OCI-LY7 (cell line): ENCODE results near the gene GALNT14. TPM values are rescaled to one million over a fixed set of nuclear protein-coding genes. Genes with fewer than 3 reads are reported as not detected.

Experiments used
- BruUV-seq: library from RNA; stranded (reverse); fragments of 400-500 nt; replicated peaks from 2 replicates; lab custom pipeline; 2021; lab: Mats Ljungman, UMichigan
- CTCF ChIA-PET: fragments of 300-600 bp; sonication (Branson Sonifier 250); formaldehyde crosslinking; loops from one replicate; lab custom pipeline; 2022; ENCODE audit warnings: antibody characterized with exemption; ENCODE audit not compliant: unreplicated experiment; lab: Charles Lee
- POLR2A ChIA-PET: fragments of 300-600 bp; sonication (Branson Sonifier 250); formaldehyde crosslinking; loops from one replicate; lab custom pipeline; 2022; ENCODE audit warnings: antibody characterized with exemption; lab: Charles Lee
- DNase-seq: peaks from one replicate; pipeline ENCODE4 v3.0.0-alpha.2; 2015; ENCODE audit warnings: low spot score
- H2AFZ ChIP-seq: fragments of 200-600 bp; sonication (generic), shearing (Covaris generic); 2 replicates; pipeline ENCODE4 v1.6.1; 2014; ENCODE audit warnings: mild to moderate bottlenecking, antibody characterized with exemption, low read length, moderate library complexity
- H3K27ac ChIP-seq: fragments of 200-600 bp; sonication (generic); 2 replicates; pipeline ENCODE4 v1.5.1; 2014; ENCODE audit warnings: mixed run types, low read depth, mild to moderate bottlenecking, moderate library complexity, low read length, inconsistent platforms; ENCODE audit not compliant: poor library complexity, severe bottlenecking
- H3K36me3 ChIP-seq: fragments of 200-600 bp; sonication (generic); 2 replicates; pipeline ENCODE4 v1.6.1; 2014; ENCODE audit warnings: mild to moderate bottlenecking, antibody characterized with exemption, low read length, moderate library complexity, mixed read lengths; ENCODE audit not compliant: insufficient read depth
- H3K4me1 ChIP-seq: fragments of 200-600 bp; sonication (generic); 2 replicates; pipeline ENCODE4 v1.5.1; 2014; ENCODE audit warnings: mild to moderate bottlenecking, low read length; ENCODE audit not compliant: insufficient read depth, poor library complexity, severe bottlenecking
- H3K4me2 ChIP-seq: fragments of 200-600 bp; sonication (generic); 2 replicates; pipeline ENCODE4 v1.6.1; 2014; ENCODE audit warnings: mild to moderate bottlenecking, low read length
- H3K4me3 ChIP-seq: fragments of 200-600 bp; sonication (generic); 2 replicates; pipeline ENCODE4 v1.5.1; 2014; ENCODE audit warnings: mild to moderate bottlenecking, low read depth, low read length; ENCODE audit not compliant: poor library complexity, severe bottlenecking
- H3K79me2 ChIP-seq: fragments of 200-600 bp; sonication (generic); 2 replicates; pipeline ENCODE4 v1.6.1; 2016; ENCODE audit warnings: low read depth, mild to moderate bottlenecking, low read length, moderate library complexity, mixed read lengths; ENCODE audit not compliant: insufficient read depth
- H3K9me2 ChIP-seq: fragments of 200-600 bp; sonication (generic); 2 replicates; pipeline ENCODE4 v1.6.1; 2016; ENCODE audit warnings: mild to moderate bottlenecking, low read length, mixed read lengths; ENCODE audit not compliant: insufficient read depth
- H3K9me3 ChIP-seq: fragments of 200-600 bp; sonication (generic); 2 replicates; pipeline ENCODE4 v1.6.1; 2014; ENCODE audit warnings: mild to moderate bottlenecking, mixed run types, low read length, mixed read lengths
- H4K20me1 ChIP-seq: fragments of 200-600 bp; sonication (generic); 2 replicates; pipeline ENCODE4 v1.6.1; 2014; ENCODE audit warnings: mild to moderate bottlenecking, antibody characterized with exemption, low read length, moderate library complexity, mixed read lengths; ENCODE audit not compliant: insufficient read depth
- CTCF ChIP-seq: fragments of 200-600 bp; sonication (generic); conservative IDR thresholded peaks from 2 replicates; pipeline ENCODE4 v1.5.1; 2014; ENCODE audit warnings: mild to moderate bottlenecking, antibody characterized with exemption, low read length, moderate library complexity, mixed read lengths
- EZH2phosphoT487 ChIP-seq: fragments of 200-600 bp; sonication (generic); IDR thresholded peaks from 2 replicates; pipeline ENCODE4 v1.6.1; 2018; ENCODE audit warnings: low read depth, borderline replicate concordance, mild to moderate bottlenecking, mixed run types, antibody characterized with exemption, low read length, moderate library complexity, mixed read lengths
- intact Hi-C: fragments of 100-400 bp; cut with micrococcal nuclease; formaldehyde crosslinking; loops from one replicate; pipeline ENCODE4 v1.10.0; 2022; ENCODE audit not compliant: unreplicated experiment
- total RNA-seq, 2 experiments: library from RNA; depleted of rRNA in 1 of 2; stranded (reverse); fragments of >200 nt in 1 of 2; shearing (Covaris generic) in 1 of 2; gene quantifications; 2 replicates each; pipeline ENCODE4 v1.2.3, GENCODE V29; 2014 to 2022

Gene GALNT14
- total RNA-seq, 2 experiments from 2014 or later = 14.8 to 25.6 TPM

- Histone ChIP-seq H4K20me1 (no peaks in the 10 kb centered on the region), H3K36me3 (no peaks in the 10 kb centered on the region), H3K4me3 (no peak overlapping the region), H2AFZ (no peak overlapping the region), H3K4me1 (no peaks in the 10 kb centered on the region), H3K4me2 (no peak overlapping the region), H3K9me3 (no peaks in the 10 kb centered on the region), H3K79me2 (no peaks in the 10 kb centered on the region), H3K9me2 (no peaks in the 10 kb centered on the region), H3K27ac (no peak overlapping the region)
- ChIA-PET CTCF (no interaction called here), POLR2A (no interaction called here)
- no TSS peak for BruUV-seq
- intact Hi-C loops = no loop called here
- DNase-seq = no peak
- no peak for TF ChIP-seq CTCF
- no peak for TF ChIP-seq EZH2phosphoT487
These were observed 114.7 kb downstream of the GALNT14 start for GRCh38 chr2:31023541-31023940.

GRCh38 chr2:31020713-31021112 is 117.5 kb downstream of the GALNT14 start:
- H3K9me2 ChIP-seq = no peaks in the 10 kb centered on the region
- intact Hi-C loops = no loop called here
- ChIA-PET POLR2A (interaction anchor here (0.6 kb wide), 1 partner anchor 202 kb away, joined by 3 read pairs; no protein-coding TSS in a partner anchor), CTCF (no interaction called here)
- H3K27ac ChIP-seq = no peak overlapping the region
- H3K9me3 ChIP-seq = no peaks in the 10 kb centered on the region
- no peak overlapping the region for H3K4me2 ChIP-seq
- BruUV-seq = no TSS peak
- TF ChIP-seq EZH2phosphoT487 (no peak), CTCF (no peak)
- no peaks in the 10 kb centered on the region for H3K36me3 ChIP-seq
- no peak overlapping the region for H2AFZ ChIP-seq
- no peak for DNase-seq
- no peaks in the 10 kb centered on the region for H4K20me1 ChIP-seq
- H3K4me1 ChIP-seq = no peaks in the 10 kb centered on the region
- no peaks in the 10 kb centered on the region for H3K79me2 ChIP-seq
- H3K4me3 ChIP-seq = no peak overlapping the region

GRCh38 chr2:31018280-31018679 is 120.0 kb downstream of the GALNT14 start:
- no peak for DNase-seq
- Histone ChIP-seq H3K4me3 (no peak overlapping the region), H3K4me2 (no peak overlapping the region), H3K9me2 (no peaks in the 10 kb centered on the region), H3K36me3 (no peaks in the 10 kb centered on the region), H3K4me1 (no peaks in the 10 kb centered on the region), H4K20me1 (no peaks in the 10 kb centered on the region), H3K27ac (no peak overlapping the region), H3K79me2 (no peaks in the 10 kb centered on the region), H2AFZ (no peak overlapping the region), H3K9me3 (no peaks in the 10 kb centered on the region)
- no TSS peak for BruUV-seq
- ChIA-PET POLR2A (no interaction called here), CTCF (no interaction called here)
- TF ChIP-seq EZH2phosphoT487 (no peak), CTCF (no peak)
- intact Hi-C loops = no loop called here
